HG02763 (cell line): ENCODE results near the gene KIF26B.

ENCODE experiments used
- ATAC-seq: cut with Tn5 transposase; IDR thresholded peaks from one replicate; pipeline ENCODE4 v1.9.1; 2021; ENCODE audit warnings: mild to moderate bottlenecking, moderate library complexity; ENCODE audit not compliant: unreplicated experiment

Gene KIF26B

GRCh38 chr1:245168906-245169305 is 14.1 kb downstream of the KIF26B start:
- no peak for ATAC-seq

GRCh38 chr1:245169376-245169775 is 14.6 kb downstream of the KIF26B start:
- no peak for ATAC-seq

- ATAC-seq, result no peak
These were observed 17.2 kb downstream of the KIF26B start for GRCh38 chr1:245172026-245172425.

GRCh38 chr1:245172829-245173228 is 18.0 kb downstream of the KIF26B start:
- no peak for ATAC-seq

- ATAC-seq, result no peak
These were observed 18.8 kb downstream of the KIF26B start for GRCh38 chr1:245173446-245174211.

GRCh38 chr1:245177071-245177900 is 22.5 kb downstream of the KIF26B start:
- ATAC-seq, result no peak

- no peak for ATAC-seq
These were observed 24.9 kb downstream of the KIF26B start for GRCh38 chr1:245179706-245180105.

- no peak for ATAC-seq
These were observed 25.8 kb downstream of the KIF26B start for GRCh38 chr1:245180496-245181157.

GRCh38 chr1:245181158-245181517 is 26.4 kb downstream of the KIF26B start:
- ATAC-seq, result no peak

GRCh38 chr1:245182028-245182427 is 27.2 kb downstream of the KIF26B start:
- no peak for ATAC-seq

- ATAC-seq, result no peak
These were observed 28.6 kb downstream of the KIF26B start for GRCh38 chr1:245183429-245183828.

- ATAC-seq, result no peak
These were observed 30.0 kb downstream of the KIF26B start for GRCh38 chr1:245184779-245185178.

- ATAC-seq, result no peak
These were observed 33.6 kb downstream of the KIF26B start for GRCh38 chr1:245188403-245188802.

GRCh38 chr1:245195398-245195797 is 40.6 kb downstream of the KIF26B start:
- no peak for ATAC-seq

GRCh38 chr1:245197121-245197520 is 42.3 kb downstream of the KIF26B start:
- ATAC-seq, result no peak

- no peak for ATAC-seq
These were observed 43.2 kb downstream of the KIF26B start for GRCh38 chr1:245197911-245198379.

- ATAC-seq, result no peak
These were observed 44.1 kb downstream of the KIF26B start for GRCh38 chr1:245198748-245199516.

GRCh38 chr1:245200146-245200545 is 45.4 kb downstream of the KIF26B start:
- no peak for ATAC-seq

- ATAC-seq, result no peak
These were observed 46.4 kb downstream of the KIF26B start for GRCh38 chr1:245201201-245201600.

- ATAC-seq, result no peak
These were observed 47.0 kb downstream of the KIF26B start for GRCh38 chr1:245201827-245202226.

- ATAC-seq, result no peak
These were observed 50.6 kb downstream of the KIF26B start for GRCh38 chr1:245205396-245205795.
